HG03571 (cell line): ENCODE data around the gene EMC7.
A peak's percentile ranks its signal among the peaks of the same experiment; 100 is the strongest.

Source experiments
- ATAC-seq: cut with Tn5 transposase; IDR thresholded peaks from one replicate; pipeline ENCODE4 v1.9.1; 2021; ENCODE audit not compliant: unreplicated experiment

The EMC7 gene

GRCh38 chr15:34038871-34039789 lies 62.5 kb downstream of the EMC7 start, which contains the start of gene AVEN:
Gene AVEN, minus strand, starts transcription at chr15:34039204. Its CDS starts 158 bp downstream, at chr15:34039046.
- peak; percentile 48 for ATAC-seq

GRCh38 chr15:34038023-34038870 lies 63.4 kb downstream of the EMC7 start:
- peak; percentile 64 for ATAC-seq
